H1 (cell line): ENCODE results near the gene ADAMTSL2. TPM values are rescaled to one million over a fixed set of nuclear protein-coding genes. Genes with fewer than 3 reads are reported as not detected.

Experiments used
- CTCF ChIA-PET: fragments of 300-600 bp; sonication (Branson Sonifier 250); formaldehyde crosslinking; loops from one replicate; lab custom pipeline; 2021; ENCODE audit not compliant: partially characterized antibody; lab: Charles Lee
- POLR2A ChIA-PET: fragments of 300-600 bp; sonication (Branson Sonifier 250); formaldehyde crosslinking; loops from one replicate; lab custom pipeline; 2021; ENCODE audit warnings: inconsistent platforms; ENCODE audit not compliant: partially characterized antibody; lab: Charles Lee
- DNase-seq, 2 experiments: peaks; one replicate each; pipeline versions ENCODE4 v3.0.0 to v3.0.0-alpha.2; 2010 to 2022; ENCODE audit warnings: low spot score in 2 of 2, low read depth in 1 of 2, mixed read lengths in 1 of 2
- FAIRE-seq: peaks from 2 replicates; lab custom pipeline; 2011; peaks lifted over from hg19 to GRCh38; lab: Jason Lieb, UNC
- H2AFZ ChIP-seq: 2 replicates; pipeline ENCODE4 v1.8.1; 2012; ENCODE audit warnings: low read length, inconsistent platforms
- H2AK5ac ChIP-seq: 2 replicates; pipeline ENCODE4 v1.6.1; 2013; ENCODE audit warnings: low read depth, low read length
- H2BK120ac ChIP-seq: replicated peaks from 2 replicates; pipeline ENCODE3; 2013; ENCODE audit warnings: low read depth, low read length, inconsistent platforms
- H2BK12ac ChIP-seq: 2 replicates; pipeline ENCODE4 v1.6.1; 2013; ENCODE audit warnings: low read depth, low read length
- H2BK15ac ChIP-seq: 2 replicates; pipeline ENCODE4 v1.6.1; 2013; ENCODE audit warnings: low read length
- H2BK20ac ChIP-seq: 2 replicates; pipeline ENCODE4 v1.6.1; 2013; ENCODE audit warnings: low read length
- H2BK5ac ChIP-seq: 2 replicates; pipeline ENCODE4 v1.6.1; 2013; ENCODE audit warnings: low read depth, low read length
- H3K14ac ChIP-seq: 2 replicates; pipeline ENCODE4 v1.6.1; 2013; ENCODE audit warnings: inconsistent platforms; ENCODE audit not compliant: insufficient read length
- H3K18ac ChIP-seq: 2 replicates; pipeline ENCODE4 v1.6.1; 2013; ENCODE audit warnings: low read length; ENCODE audit errors: extremely low read depth
- H3K23ac ChIP-seq: 2 replicates; pipeline ENCODE4 v1.6.1; 2013; ENCODE audit warnings: inconsistent platforms; ENCODE audit not compliant: insufficient read length
- H3K23me2 ChIP-seq: 2 replicates; pipeline ENCODE4 v1.6.1; 2013; ENCODE audit warnings: low read depth, low read length
- H3K27ac ChIP-seq: 2 replicates; pipeline ENCODE4 v1.6.1; 2011; ENCODE audit warnings: low read depth, low read length, inconsistent platforms
- H3K27me3 ChIP-seq, 4 experiments: replicated peaks in 1 of 4; 1 replicate in 1 of 4; 2 replicates in 3 of 4; pipeline versions ENCODE4 v1.6.1 to v1.8.1; 2011 to 2013; ENCODE audit warnings: low read length in 3 of 4, mild to moderate bottlenecking in 3 of 4, inconsistent platforms in 2 of 4, mixed read lengths in 2 of 4, moderate library complexity in 1 of 4; ENCODE audit not compliant: control insufficient read depth in 3 of 4, insufficient read depth in 3 of 4; ENCODE audit errors: extremely low read depth in 1 of 4
- H3K36me3 ChIP-seq, 4 experiments: 2 replicates each; pipeline versions ENCODE4 v1.6.1 to v1.8.1; 2011 to 2013; ENCODE audit warnings: mild to moderate bottlenecking in 4 of 4, low read length in 3 of 4, moderate library complexity in 2 of 4, control low read depth in 1 of 4, inconsistent platforms in 1 of 4; ENCODE audit not compliant: insufficient read depth in 4 of 4, control insufficient read depth in 2 of 4
- H3K4ac ChIP-seq: replicated peaks from 2 replicates; pipeline ENCODE3; 2013; ENCODE audit warnings: low read length, low read depth, mixed read lengths, inconsistent platforms; ENCODE audit not compliant: insufficient read length
- H3K4me1 ChIP-seq, 4 experiments: replicated peaks in 1 of 4; 1 replicate in 1 of 4; 2 replicates in 3 of 4; pipeline versions ENCODE4 v1.6.1 to v1.8.1; 2011 to 2013; ENCODE audit warnings: low read length in 3 of 4, inconsistent platforms in 2 of 4, mixed read lengths in 1 of 4; ENCODE audit not compliant: insufficient read depth in 4 of 4, control insufficient read depth in 3 of 4
- H3K4me2 ChIP-seq, 2 experiments: 2 replicates each; pipeline versions ENCODE4 v1.6.1 to v1.8.1; 2011 to 2013; ENCODE audit warnings: low read depth in 2 of 2, low read length in 2 of 2, control low read depth in 1 of 2, inconsistent platforms in 1 of 2, mild to moderate bottlenecking in 1 of 2; ENCODE audit not compliant: insufficient read depth in 1 of 2
- H3K4me3 ChIP-seq, 4 experiments: fragments of 200-600, 300-600 bp in 1 of 4; sonication (generic), shearing (Covaris generic), sonication (Bioruptor Twin) in 1 of 4; 2 replicates each; pipeline versions ENCODE4 v1.5.1 to v1.8.1; 2011 to 2016; ENCODE audit warnings: low read length in 4 of 4, low read depth in 3 of 4, control low read depth in 2 of 4, inconsistent platforms in 2 of 4, mild to moderate bottlenecking in 2 of 4, mixed read lengths in 1 of 4, moderate library complexity in 1 of 4; ENCODE audit not compliant: insufficient read depth in 2 of 4; ENCODE audit errors: extremely low read depth in 1 of 4
- H3K56ac ChIP-seq: replicated peaks from 2 replicates; pipeline ENCODE3; 2013; ENCODE audit warnings: low read depth, mild to moderate bottlenecking, mixed read lengths, low read length, inconsistent platforms; ENCODE audit not compliant: insufficient read length
- H3K79me1 ChIP-seq: 2 replicates; pipeline ENCODE4 v1.6.1; 2013; ENCODE audit warnings: low read depth, low read length, control low read depth
- H3K79me2 ChIP-seq, 2 experiments: 2 replicates each; pipeline versions ENCODE4 v1.6.1 to v1.8.1; 2012 to 2013; ENCODE audit warnings: low read length in 2 of 2, mild to moderate bottlenecking in 2 of 2, inconsistent platforms in 1 of 2; ENCODE audit not compliant: insufficient read depth in 2 of 2, control insufficient read depth in 1 of 2
- H3K9ac ChIP-seq, 4 experiments: replicated peaks in 1 of 4; 1 replicate in 1 of 4; 2 replicates in 3 of 4; pipeline versions ENCODE4 v1.6.1 to v1.8.1; 2011 to 2013; ENCODE audit warnings: low read depth in 3 of 4, low read length in 3 of 4, control low read depth in 2 of 4, mild to moderate bottlenecking in 2 of 4, moderate library complexity in 2 of 4, inconsistent platforms in 1 of 4; ENCODE audit errors: extremely low read depth in 1 of 4
- H3K9me3 ChIP-seq, 2 experiments: 2 replicates each; pipeline versions ENCODE4 v1.6.1 to v1.8.1; 2012 to 2013; ENCODE audit warnings: mild to moderate bottlenecking in 2 of 2, moderate library complexity in 2 of 2, control low read depth in 1 of 2, inconsistent platforms in 1 of 2, low read depth in 1 of 2, low read length in 1 of 2, mixed read lengths in 1 of 2; ENCODE audit not compliant: insufficient read depth in 2 of 2
- H4K20me1 ChIP-seq, 2 experiments: replicated peaks in 1 of 2; 2 replicates each; pipeline versions ENCODE3 to v1.8.1; 2011 to 2013; ENCODE audit warnings: inconsistent platforms in 2 of 2, low read length in 2 of 2, mild to moderate bottlenecking in 1 of 2; ENCODE audit not compliant: insufficient read depth in 2 of 2, control insufficient read depth in 1 of 2
- H4K5ac ChIP-seq: 2 replicates; pipeline ENCODE4 v1.6.1; 2013; ENCODE audit warnings: low read length, low read depth, mixed read lengths, inconsistent platforms; ENCODE audit not compliant: insufficient read length
- H4K8ac ChIP-seq: 2 replicates; pipeline ENCODE4 v1.8.0; 2013; ENCODE audit warnings: mild to moderate bottlenecking, moderate library complexity, low read length, inconsistent platforms; ENCODE audit not compliant: insufficient read depth; ENCODE audit errors: extremely low read depth
- H4K91ac ChIP-seq: replicated peaks from 2 replicates; pipeline ENCODE3; 2013; ENCODE audit warnings: low read length, mixed read lengths, inconsistent platforms; ENCODE audit not compliant: insufficient read length
- BACH1 ChIP-seq: IDR thresholded peaks from 2 replicates; pipeline ENCODE4 v1.6.1; 2012; ENCODE audit warnings: low read length, improper control_type of control experiment
- KDM4A ChIP-seq: IDR thresholded peaks from one replicate; pipeline ENCODE4 v1.7.1; 2012; ENCODE audit warnings: low read depth, mild to moderate bottlenecking, moderate library complexity, low read length, inconsistent platforms; ENCODE audit not compliant: severe bottlenecking
- MAFK ChIP-seq: IDR thresholded peaks from 2 replicates; pipeline ENCODE4 v1.6.1; 2012; ENCODE audit warnings: low read depth, mild to moderate bottlenecking, improper control_type of control experiment, low read length
- SIN3A ChIP-seq, 2 experiments: IDR thresholded peaks in 1 of 2; conservative IDR thresholded peaks in 1 of 2; 2 replicates each; pipeline ENCODE4 v1.6.1; 2011 to 2012; ENCODE audit warnings: low read length in 2 of 2, improper control_type of control experiment in 1 of 2, low read depth in 1 of 2, mild to moderate bottlenecking in 1 of 2
- SP4 ChIP-seq: IDR thresholded peaks from 2 replicates; pipeline ENCODE4 v1.6.1; 2012; ENCODE audit warnings: low read length, inconsistent platforms
- WGBS, 2 experiments: shearing (Covaris generic) in 1 of 2; methylation state at CpG; one replicate each; pipeline versions ENCODE4 v1.1.6 to v1.1.7; 2013 to 2015; ENCODE audit warnings: low lambda C conversion rate in 2 of 2, mixed read lengths in 2 of 2, inconsistent platforms in 1 of 2, low coverage in 1 of 2, missing lambda C conversion rate in 1 of 2; ENCODE audit not compliant: insufficient replicate concordance in 2 of 2, insufficient coverage in 1 of 2, insufficient read length in 1 of 2; ENCODE audit errors: extremely low coverage in 1 of 2, missing lambda C conversion rate in 1 of 2; 5-methylcytosine and 5-hydroxymethylcytosine counted together
- polyA plus RNA-seq, 7 experiments: library from polyadenylated mRNA; depleted of rRNA in 3 of 7; stranded (reverse) in 5 of 7; unstranded in 2 of 7; fragments of >200 nt in 5 of 7; fragments of 200-250 nt in 2 of 7; gene quantifications; 1 replicate in 5 of 7; 2 replicates in 1 of 7; 4 replicates in 1 of 7; pipeline versions ENCODE4 v1.2.1 to v1.2.3, GENCODE V29; 2011 to 2013; ENCODE audit warnings: missing spikeins in 2 of 7, mixed read lengths in 2 of 7
- total RNA-seq: library from RNA; stranded (reverse); fragmentation: NEBNext Ultra II Directional; extraction: Animal tissue kit (Norgen Biotek cat#: 25700); gene quantifications from 2 replicates; pipeline ENCODE4 v1.2.1, GENCODE V29; 2021
- TF ChIP-seq, protein P1 (sequence below): IDR thresholded peaks from 2 replicates; pipeline ENCODE4 v1.6.1; 2012; ENCODE audit warnings: inconsistent platforms

The ADAMTSL2 gene
- total and polyA plus RNA-seq, 2 of the 8 experiments (the other 6 are each of a cell fraction or from before 2014, with no cell fraction given), result 0.74 to 0.76 TPM

DNA sequence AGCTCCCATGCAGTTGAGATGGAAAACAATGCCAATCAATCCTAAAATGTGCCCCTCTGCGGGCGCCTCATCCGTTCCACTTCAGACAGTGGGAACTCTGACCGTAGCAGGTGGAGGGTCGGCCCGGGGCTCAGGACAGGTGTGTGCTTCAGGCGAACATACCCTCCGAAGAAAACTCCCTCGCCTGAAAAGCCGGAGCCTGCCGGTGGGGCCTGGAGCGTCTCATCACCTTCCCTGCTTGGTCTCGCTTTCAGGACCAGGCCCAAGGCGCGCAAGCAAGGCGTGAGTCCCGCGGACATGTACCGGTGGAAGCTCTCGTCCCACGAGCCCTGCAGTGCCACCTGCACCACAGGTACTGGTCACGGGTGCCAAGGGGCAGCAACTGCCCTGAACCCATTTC lies 26.4 kb downstream of the ADAMTSL2 start:
- H4K8ac ChIP-seq, result no peak overlapping the region
- H3K14ac ChIP-seq, result no peak overlapping the region
- no peaks in the 10 kb centered on the region for H3K36me3 ChIP-seq
- no peaks in the 10 kb centered on the region; the same call in 1 of the 2 replicates for H3K79me1 ChIP-seq
- H3K9ac ChIP-seq, result no peak overlapping the region
- no peaks in the 10 kb centered on the region for H4K20me1 ChIP-seq
- no peak overlapping the region for H3K4me3 ChIP-seq
- H2AK5ac ChIP-seq, result no peak overlapping the region
- H2BK5ac ChIP-seq, result no peak overlapping the region
- H3K4me2 ChIP-seq, result no peak overlapping the region
- peak overlapping the region; percentile 40 for H4K91ac ChIP-seq
- 91% methylated on average over 21 of the region's 22 CpGs; no CpG with 5 or more reads in 1 of the 2 experiments for WGBS, 2 experiments
- H2BK20ac ChIP-seq, result no peak overlapping the region
- peak overlapping the region; percentile 69 for H3K4ac ChIP-seq
- no peak overlapping the region for H3K18ac ChIP-seq
- CTCF ChIA-PET, result interaction anchor here (0.8 to 1.4 kb wide), 7 partner anchors 10 to 182 kb away, joined by 3 to 6 read pairs (median 3); no protein-coding TSS in a partner anchor
- no peak overlapping the region for H2BK15ac ChIP-seq
- TF ChIP-seq SP4, result no peak
- TF ChIP-seq SIN3A (conservative IDR thresholded peaks at IDR 0.05 in 1 of 2, IDR thresholded peaks at IDR 0.05 in 1 of 2; ENCODE audit: low read depth in 1 of 2, low read length in 2 of 2), result no peak
- TF ChIP-seq BACH1, result no peak
- no peak for TF ChIP-seq KDM4A
- TF ChIP-seq MAFK, result no peak
- TF ChIP-seq, protein P1, sequence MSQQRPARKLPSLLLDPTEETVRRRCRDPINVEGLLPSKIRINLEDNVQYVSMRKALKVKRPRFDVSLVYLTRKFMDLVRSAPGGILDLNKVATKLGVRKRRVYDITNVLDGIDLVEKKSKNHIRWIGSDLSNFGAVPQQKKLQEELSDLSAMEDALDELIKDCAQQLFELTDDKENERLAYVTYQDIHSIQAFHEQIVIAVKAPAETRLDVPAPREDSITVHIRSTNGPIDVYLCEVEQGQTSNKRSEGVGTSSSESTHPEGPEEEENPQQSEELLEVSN, result no peak
- TF ChIP-seq, all 59 proteins: peak for 0
- POLR2A ChIA-PET, result interaction anchor here (0.9 to 1.2 kb wide), 3 partner anchors 22 to 146 kb away, joined by 3 read pairs; no protein-coding TSS in a partner anchor
- FAIRE-seq (no peak), DNase-seq (no peak)
- no peak overlapping the region for H4K5ac ChIP-seq
- H3K27me3 ChIP-seq, result no peaks in the 10 kb centered on the region; a peak in 1 of 7 replicates
- H2BK120ac ChIP-seq, result no peak overlapping the region
- no peak overlapping the region for H3K56ac ChIP-seq
- no peak overlapping the region for H3K23ac ChIP-seq
- peaks cover 9 to 19% (median 11%) of the 10 kb centered on the region in 4 experiments; a peak in 6 of 7 replicates for H3K4me1 ChIP-seq
- no peak overlapping the region for H2BK12ac ChIP-seq
- H2AFZ ChIP-seq, result no peak overlapping the region
- no peak overlapping the region for H3K27ac ChIP-seq
- no peaks in the 10 kb centered on the region for H3K9me3 ChIP-seq
- H3K79me2 ChIP-seq, result no peaks in the 10 kb centered on the region
- no peaks in the 10 kb centered on the region for H3K23me2 ChIP-seq
